ENCODE measurements around the gene FADS3. TPM values are rescaled to one million over a fixed set of nuclear protein-coding genes. Genes with fewer than 3 reads are reported as not detected.

Gene FADS3
- total RNA-seq, 4 donors from 2014 or later = 10.9 to 27.8 (median 18.3) TPM

DNA sequence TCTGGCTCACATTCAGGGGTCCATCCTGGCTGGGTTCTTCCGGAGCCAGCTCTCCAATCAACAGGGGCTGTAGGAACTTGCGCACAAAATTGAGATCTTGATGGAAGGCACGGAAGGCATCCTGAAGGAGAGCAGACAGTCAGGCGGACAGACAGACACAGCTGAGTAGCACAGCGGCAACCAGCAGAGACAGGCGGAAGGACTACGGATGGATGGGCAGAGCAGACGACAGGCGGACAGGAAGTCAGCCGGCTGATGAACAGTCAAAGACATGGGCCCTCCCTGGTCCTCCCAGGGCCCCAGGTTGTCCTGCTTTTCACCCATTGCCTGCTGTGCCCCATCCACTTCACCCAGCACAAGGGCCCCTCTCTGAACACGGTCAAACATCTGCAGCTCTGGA lies 11.3 kb downstream of the FADS3 start:
- no peak overlapping the region for H3K4me3 ChIP-seq (ENCODE audit: low read depth, poor library complexity, severe bottlenecking)
- TF ChIP-seq POLR2A (IDR thresholded peaks at IDR 0.05) (no peak), CTCF (IDR thresholded peaks at IDR 0.05) (no peak)
- intact Hi-C loops (cut with DNase I; ENCODE audit: low total_unique reads) = no loop called here
- DNase-seq (ENCODE audit: low spot score in 2 of 2) = no peak
- 84 to 88% methylated on average over 11 of the region's 11 CpGs for WGBS, 2 donors

- DNase-seq (ENCODE audit: low spot score in 2 of 2) = no peak
- TF ChIP-seq CTCF (IDR thresholded peaks at IDR 0.05) (no peak), POLR2A (IDR thresholded peaks at IDR 0.05) (no peak)
- WGBS, 2 donors = 87 to 92% methylated on average over 7 of the region's 7 CpGs
- no peak overlapping the region for H3K4me3 ChIP-seq (ENCODE audit: low read depth, poor library complexity, severe bottlenecking)
- intact Hi-C loops (cut with DNase I; ENCODE audit: low total_unique reads) = no loop called here
Observed at GRCh38 chr11:61879152-61879551, 12.2 kb downstream of the FADS3 start.

DNA sequence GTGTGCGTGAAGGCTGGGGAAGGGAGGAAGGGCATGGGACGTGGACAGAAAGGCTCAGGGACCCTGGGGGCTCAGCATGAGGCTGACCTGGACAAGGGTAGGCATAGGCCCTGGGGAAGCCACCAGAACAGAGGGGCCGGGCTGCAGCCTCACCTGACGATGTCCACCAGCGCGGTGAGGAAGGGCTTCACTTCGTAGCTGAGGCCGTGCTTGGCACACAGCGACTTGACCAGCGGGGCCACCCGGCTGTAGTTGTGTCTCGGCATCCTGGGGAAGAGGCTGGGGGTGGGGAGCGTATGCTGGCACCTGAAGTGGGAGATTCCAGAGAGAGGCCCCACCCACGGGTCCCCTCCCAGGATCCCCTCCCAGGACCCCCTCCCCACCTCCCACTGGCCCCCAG lies 15.6 kb downstream of the FADS3 start:
- TF ChIP-seq POLR2A (IDR thresholded peaks at IDR 0.05) = no peak
- no peak for TF ChIP-seq CTCF (IDR thresholded peaks at IDR 0.05)
- WGBS, 2 donors = 91 to 93% methylated on average over 13 to 14 of the region's 14 CpGs
- intact Hi-C loops (cut with DNase I; ENCODE audit: low total_unique reads) = no loop called here
- no peak overlapping the region for H3K4me3 ChIP-seq (ENCODE audit: low read depth, poor library complexity, severe bottlenecking)
- no peak for DNase-seq (ENCODE audit: low spot score in 2 of 2)

GRCh38 chr11:61874853-61875252 lies 16.5 kb downstream of the FADS3 start:
- H3K4me3 ChIP-seq (ENCODE audit: low read depth, poor library complexity, severe bottlenecking) = no peak overlapping the region
- intact Hi-C loops (cut with DNase I; ENCODE audit: low total_unique reads) = no loop called here
- WGBS, 2 donors = 85 to 87% methylated on average over 3 of the region's 3 CpGs
- no peak for DNase-seq (ENCODE audit: low spot score in 2 of 2)
- TF ChIP-seq POLR2A (IDR thresholded peaks at IDR 0.05) (no peak), CTCF (IDR thresholded peaks at IDR 0.05) (no peak)

GRCh38 chr11:61874377-61874809 lies 17.0 kb downstream of the FADS3 start:
- 52 to 62% methylated on average over 12 of the region's 12 CpGs for WGBS, 2 donors
- H3K4me3 ChIP-seq (ENCODE audit: low read depth, poor library complexity, severe bottlenecking) = no peak overlapping the region
- TF ChIP-seq CTCF (IDR thresholded peaks at IDR 0.05) (no peak), POLR2A (IDR thresholded peaks at IDR 0.05) (no peak)
- intact Hi-C loops (cut with DNase I; ENCODE audit: low total_unique reads) = no loop called here
- no peak for DNase-seq (ENCODE audit: low spot score in 2 of 2)

DNA sequence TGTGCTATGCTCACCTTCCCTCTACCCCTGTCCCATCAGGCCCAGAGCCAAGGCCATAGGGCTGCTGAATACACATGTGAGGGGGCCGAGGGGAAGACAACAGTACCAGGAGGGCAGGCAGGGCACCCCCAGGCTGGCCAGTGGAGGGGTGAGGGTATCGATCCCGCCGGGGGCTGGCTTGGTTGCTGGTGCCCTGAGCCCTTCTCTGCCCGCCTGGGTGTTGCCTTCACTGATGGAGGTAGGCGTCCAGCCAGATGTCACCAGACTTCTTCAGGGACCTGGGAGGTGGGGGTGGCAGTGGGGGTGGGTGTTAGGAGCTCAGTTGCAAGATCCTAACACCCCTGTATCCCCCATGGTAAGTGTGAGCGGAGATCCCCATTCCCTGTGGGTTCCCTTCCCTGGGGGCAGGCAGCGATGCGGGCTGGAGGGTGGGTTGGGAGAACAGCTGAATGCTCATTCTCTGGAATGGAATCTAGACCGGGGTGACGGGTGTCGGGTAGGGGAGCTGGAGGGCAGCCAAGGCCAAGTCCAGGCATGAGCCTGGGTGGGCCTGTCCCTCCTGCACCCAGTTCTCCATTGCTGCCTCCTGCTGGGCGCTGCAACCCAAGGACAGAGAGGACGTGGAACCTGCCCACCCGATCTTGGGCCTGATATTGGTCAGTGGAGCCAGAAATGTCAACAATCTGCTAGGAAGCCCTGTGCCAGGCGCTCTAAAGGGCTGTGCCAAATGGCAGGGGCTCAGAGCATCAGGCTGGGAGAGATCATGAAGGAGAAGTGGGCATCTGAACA lies 17.6 kb downstream of the FADS3 start:
- no peak for DNase-seq (ENCODE audit: low spot score in 2 of 2)
- intact Hi-C loops (cut with DNase I; ENCODE audit: low total_unique reads) = no loop called here
- TF ChIP-seq CTCF (IDR thresholded peaks at IDR 0.05) = no peak
- no peak for TF ChIP-seq POLR2A (IDR thresholded peaks at IDR 0.05)
- WGBS, 2 donors = 71 to 74% methylated on average over 15 to 16 of the region's 16 CpGs
- H3K4me3 ChIP-seq (ENCODE audit: low read depth, poor library complexity, severe bottlenecking) = no peak overlapping the region
